ENCODE results near the gene B4GALNT3.

Gene B4GALNT3

GRCh38 chr12:578748-579419, 119.1 kb downstream of the B4GALNT3 start:
- no peak for DNase-seq

DNA sequence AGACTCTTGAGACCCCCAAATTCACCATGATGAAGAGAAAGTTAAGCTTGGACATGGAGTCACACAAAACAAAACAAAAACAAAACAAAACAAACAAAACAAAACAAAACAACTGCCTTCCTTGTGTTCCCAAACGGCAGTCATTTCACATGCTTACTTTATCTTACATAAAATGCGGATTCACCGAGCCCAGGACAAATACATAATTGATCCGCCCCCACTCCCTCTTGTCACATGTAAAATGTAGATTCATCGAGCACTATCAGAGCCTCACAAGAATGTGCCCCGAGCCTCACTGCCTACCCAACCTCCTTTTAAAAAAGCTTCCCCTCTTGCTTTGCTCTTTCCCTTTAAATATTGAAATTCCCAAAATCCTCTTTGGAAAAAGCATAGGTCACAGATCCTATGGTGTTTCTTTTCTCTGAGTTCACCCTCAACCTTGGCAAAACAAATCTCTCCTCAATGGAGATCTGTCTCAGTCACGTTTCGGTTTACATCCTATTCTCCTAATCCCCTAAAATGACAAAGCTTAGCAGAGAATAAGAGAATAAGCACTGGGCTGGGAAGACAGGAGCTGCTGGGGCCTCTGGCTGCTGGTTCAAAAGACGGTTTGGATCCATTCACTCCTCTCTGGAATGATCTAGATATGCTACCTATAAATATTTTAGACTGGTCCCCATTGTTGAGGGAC, 119.8 kb downstream of the B4GALNT3 start:
- no peak for DNase-seq

DNA sequence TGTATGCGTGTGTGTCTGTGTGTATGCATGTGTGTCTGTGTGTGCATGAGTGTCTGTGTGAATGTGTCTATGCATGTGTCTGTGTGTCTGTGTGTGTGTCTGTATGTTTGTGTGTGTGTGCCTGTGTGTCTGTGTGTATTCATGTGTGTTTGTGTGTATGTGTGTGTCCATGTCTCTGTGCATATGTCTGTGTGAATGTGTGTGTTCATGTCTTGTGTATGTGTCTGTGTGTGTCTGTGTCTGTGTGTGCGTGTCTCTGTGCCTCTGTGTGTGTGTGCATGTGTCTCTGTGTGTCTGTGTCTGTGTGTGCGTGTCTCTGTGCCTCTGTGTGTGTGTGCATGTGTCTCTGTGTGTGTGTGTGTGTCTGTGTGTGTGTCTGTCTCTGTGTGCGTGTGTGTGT, 121.1 kb downstream of the B4GALNT3 start:
- no peak for DNase-seq

GRCh38 chr12:581321-581720, 121.6 kb downstream of the B4GALNT3 start:
- DNase-seq, result no peak

DNA sequence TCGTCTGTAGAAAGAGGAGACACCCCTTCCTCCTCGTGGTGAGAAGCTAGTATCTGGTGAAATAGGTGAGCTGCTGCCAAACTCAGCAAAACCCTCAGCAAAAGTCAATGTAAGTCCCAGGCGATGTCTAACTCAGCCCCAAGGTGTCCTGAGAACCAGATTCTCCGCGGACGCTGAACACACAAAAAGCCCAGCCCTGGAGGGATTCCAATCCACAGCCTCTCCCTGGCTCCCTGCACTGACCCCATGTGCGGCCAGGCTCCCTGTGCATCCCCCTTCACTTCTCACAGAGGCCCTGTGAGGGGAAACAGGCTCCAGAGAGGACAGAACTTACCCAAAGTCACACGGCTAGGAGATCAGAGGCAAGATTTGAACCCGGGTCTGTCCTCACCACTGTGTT, 122.0 kb downstream of the B4GALNT3 start:
- DNase-seq, result no peak

DNA sequence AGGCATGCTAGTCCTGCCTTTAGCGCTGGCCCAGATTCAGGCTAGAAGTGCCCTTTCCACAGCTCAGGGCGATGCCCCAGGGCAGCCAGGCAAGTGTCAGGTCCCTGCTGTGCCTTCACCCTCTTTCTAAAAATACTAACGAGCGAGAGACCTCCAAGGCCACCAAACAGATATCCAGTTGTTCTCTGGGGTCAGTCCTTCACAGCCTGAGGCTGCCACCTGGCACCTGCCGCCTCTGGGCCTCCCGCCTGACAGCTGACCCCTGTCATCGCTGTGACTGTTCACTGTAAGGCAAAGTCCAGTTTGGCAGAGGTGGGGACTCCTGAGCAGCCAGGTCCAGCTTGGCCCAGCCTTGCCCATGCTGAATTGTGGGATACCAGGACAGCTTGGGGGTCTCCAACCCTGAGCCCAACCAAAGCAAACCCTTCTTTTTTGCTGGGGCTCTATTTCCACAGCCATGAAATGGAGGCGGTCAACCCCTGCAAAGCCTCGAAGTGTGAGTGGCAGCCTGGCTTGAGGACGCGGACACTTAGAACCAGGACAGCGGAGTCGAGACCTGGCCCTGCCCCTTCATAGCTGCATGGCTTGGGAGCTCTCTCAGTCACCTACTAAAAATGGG, 123.6 kb downstream of the B4GALNT3 start:
- no peak for DNase-seq

DNA sequence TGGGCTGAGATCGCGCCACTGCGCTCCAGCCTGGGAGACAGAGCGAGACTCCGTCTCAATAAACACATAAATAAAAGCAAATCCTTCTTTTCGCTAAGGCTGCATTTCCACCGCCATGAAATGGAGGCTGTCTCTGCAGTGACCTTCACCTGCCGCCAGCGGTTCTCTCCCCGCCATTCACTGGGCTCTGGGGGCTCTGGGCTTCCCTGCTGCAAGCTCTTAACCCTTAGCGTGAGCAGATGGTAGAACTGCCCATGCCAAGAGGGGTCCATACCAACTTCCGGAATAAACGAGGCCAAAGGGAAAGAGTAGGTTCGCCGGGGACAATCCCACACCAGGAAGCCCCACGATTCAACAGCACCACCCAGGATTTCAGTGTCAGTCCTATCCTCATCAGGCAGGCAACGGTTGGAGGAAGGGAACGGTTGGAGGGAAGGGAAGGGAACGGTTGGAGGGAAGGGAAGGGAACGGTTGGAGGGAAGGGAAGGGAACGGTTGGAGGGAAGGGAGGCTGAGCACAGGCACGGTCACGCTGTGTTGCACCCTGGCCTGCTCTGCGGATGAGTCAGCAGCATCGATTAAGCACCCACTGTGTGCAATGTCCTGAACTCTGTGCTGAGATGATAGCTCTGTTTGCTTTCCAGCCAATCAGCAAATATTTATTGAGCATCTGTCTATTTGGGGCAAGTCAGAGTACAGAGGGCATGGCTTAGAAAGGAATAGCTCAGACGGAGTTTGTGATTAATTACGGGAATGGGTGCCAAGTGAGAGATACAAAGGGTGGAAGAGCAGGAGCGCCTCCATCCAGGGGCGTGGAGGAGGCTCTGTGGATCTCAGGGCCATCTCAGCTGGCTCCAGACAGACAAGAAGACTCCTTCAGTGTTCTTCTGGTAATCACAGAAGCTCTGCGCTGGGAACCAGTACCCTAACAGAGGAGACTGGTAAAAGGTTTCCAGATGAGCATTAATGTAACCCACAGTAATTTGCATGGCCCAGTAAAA, 125.6 kb downstream of the B4GALNT3 start:
- DNase-seq, result no peak

DNA sequence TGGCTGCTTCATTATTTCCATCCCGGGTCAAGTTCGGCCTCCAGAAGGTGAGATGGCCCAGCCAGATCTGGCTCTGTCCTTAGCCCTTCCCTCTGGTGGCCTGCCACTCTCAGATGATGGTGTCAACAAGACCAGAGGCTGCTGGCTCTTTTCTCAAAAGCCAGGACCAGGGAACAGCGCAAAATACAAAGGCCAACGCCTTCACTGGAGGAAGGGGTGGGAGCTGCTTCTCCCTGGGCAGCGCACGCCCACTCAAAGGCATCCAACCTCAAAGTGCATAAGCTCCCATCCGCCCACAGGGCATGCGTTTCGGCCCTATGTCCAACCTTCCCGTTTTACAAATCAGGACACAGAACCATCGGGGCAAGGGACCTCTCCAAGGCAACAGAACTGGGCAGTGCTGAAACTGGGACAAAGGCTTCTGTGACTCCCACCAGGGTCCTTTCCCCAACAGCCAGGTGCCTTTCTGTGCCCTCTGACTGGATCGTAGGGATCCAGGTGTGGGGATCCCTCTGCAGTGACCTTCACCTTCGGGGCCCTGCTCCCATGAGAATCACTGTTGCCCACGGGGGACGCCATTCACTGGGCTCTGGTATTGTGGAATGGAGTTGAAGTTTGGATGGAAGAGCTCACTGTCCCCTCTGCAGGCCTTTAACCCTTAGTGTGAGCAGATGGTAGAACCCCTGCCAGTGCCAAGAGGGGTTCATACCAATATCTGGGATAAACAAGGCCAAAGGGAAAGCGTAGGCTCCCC, 126.8 kb downstream of the B4GALNT3 start:
- DNase-seq, result no peak

DNA sequence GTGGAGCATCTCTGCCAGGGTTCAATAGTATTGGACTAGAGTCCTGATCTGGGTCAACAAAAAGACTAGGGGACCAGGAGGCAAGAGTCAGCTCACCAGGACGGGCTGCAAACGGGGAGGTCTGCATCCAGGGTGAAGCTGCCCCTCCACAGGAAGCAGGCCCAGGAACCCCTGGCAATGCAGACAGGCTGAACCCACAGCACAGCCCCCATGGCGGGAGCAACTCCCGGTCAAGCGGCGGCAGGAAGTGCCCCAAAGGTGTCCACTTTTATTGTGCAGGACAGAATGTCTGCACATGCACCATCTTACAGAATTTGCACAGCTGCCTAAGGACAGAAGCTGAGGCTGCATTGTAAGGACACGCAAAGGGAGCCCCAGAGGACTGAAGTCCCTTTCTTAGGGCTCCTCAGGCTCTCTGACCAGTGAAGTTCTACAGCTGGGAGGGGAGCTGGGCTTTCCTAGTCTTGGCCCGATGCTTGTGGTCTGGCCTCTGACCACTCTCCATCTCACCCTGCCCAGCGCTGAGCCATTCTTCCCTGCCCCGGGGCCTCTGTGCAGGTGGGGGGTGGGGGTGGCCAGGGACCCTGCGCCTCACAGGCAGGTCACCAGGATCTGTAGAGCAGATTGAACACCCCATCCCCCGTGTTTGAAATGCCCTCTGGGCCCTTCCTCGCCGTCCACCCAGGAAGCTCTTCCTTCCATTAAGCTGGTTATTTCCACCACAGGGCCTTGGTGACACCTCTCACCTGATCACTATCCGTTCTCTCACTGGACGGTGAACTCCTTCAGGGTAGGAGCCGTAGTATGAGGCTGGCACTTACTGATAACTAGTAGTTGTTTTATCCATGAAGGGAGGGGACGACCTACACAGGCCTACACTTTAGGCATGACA, 127.6 kb downstream of the B4GALNT3 start:
- DNase-seq, result no peak

- no peak for DNase-seq
Measured at GRCh38 chr12:588024-588322, 128.2 kb downstream of the B4GALNT3 start.

- no peak for DNase-seq
Measured at GRCh38 chr12:588646-589045, 128.9 kb downstream of the B4GALNT3 start.

- no peak for DNase-seq
Measured at GRCh38 chr12:590206-590750, 130.5 kb downstream of the B4GALNT3 start.

- DNase-seq, result no peak
Measured at GRCh38 chr12:591167-592023, 131.7 kb downstream of the B4GALNT3 start.

DNA sequence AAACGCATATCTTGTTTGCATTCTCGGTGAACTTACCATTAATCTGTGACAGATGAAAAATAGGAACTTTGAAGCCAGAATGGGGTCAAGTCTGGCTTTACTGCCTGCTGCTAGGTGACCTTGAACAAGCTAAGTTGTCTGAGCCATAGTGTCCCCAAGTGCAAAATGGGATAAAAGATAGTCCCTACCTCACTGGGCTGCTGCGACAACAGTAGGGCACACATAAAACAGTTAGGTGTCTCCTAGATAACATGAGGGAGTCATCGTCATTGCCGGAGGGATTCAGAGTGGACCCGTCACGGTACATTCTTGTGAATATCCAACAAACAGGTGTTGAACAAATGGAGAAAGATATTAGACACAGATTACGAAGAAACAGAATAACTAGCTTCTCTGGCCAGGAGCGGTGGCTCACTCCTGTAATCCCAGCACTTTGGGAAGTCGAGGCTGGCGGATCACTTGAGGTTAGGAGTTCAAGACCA, 132.3 kb downstream of the B4GALNT3 start:
- no peak for DNase-seq

GRCh38 chr12:593396-594270, 133.9 kb downstream of the B4GALNT3 start:
- DNase-seq, result no peak

GRCh38 chr12:597926-598568, 138.3 kb downstream of the B4GALNT3 start:
- DNase-seq, result no peak

- DNase-seq, result no peak
Measured at GRCh38 chr12:599756-600155, 140.0 kb downstream of the B4GALNT3 start.

DNA sequence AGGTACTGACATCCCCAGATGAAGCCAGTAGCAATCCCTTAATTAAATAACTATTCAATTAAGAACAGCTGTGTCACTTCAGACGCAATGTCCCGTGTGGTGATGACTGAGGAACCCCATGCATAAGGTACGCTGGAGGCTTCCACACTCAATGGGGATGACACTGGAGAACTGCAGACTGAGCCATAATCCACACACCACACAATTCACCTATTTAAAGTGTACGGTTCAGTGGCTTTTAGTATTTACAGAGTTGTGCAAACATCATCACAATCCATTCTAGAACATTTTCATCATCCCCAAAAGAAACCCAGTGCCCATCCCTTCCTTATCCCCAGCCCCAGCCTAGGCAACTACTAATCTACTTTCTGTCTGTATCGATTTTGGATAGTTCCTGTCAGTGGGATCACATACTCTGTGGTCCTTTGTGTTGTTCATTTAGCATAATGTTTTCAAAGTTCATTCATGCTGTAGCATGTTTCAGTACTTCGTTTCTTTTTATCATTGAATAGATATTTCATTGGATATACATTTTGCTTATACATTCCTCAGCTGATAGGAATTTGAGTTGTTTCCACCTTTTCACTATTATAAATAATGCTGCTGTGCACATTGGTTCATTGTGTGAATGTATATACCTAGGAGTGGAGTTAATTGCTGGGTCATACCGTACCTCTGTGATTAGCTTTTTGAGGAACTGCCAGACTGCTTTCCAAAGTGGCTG, 142.4 kb downstream of the B4GALNT3 start:
- DNase-seq, result no peak

Measured in activated CD4-positive, alpha-beta T cell treated with anti-CD3 and anti-CD28 coated beads for 4 hours (primary cell).